Measurements from ENCODE around the gene STK39.
"Not testable (repeated sequence)": the region's sequence is repeated elsewhere in the genome, so short reads cannot be mapped to it uniquely, and the experiment has no call there.

The STK39 gene

DNA sequence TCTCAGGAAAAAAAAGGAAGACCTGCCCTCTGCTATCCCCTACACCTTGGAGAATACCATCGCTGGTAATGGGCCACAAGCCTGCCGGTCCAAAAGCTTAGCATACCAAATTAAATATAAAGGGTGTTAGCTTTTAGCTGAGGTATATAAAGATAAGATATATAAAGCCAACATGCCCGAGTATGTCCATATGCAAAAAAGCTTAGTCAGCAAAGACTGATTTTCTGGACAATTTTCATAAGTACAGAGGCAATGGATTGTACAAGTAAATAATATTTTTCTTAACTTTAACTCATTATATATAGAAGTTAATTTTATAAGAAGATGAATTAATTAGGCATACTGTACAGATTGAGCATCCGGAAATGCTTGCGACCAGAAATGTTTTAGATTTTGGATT is 106.5 kb downstream of the STK39 start:
- no peak overlapping the region for H3K4me3 ChIP-seq (ENCODE audit: low read depth, low read length)

DNA sequence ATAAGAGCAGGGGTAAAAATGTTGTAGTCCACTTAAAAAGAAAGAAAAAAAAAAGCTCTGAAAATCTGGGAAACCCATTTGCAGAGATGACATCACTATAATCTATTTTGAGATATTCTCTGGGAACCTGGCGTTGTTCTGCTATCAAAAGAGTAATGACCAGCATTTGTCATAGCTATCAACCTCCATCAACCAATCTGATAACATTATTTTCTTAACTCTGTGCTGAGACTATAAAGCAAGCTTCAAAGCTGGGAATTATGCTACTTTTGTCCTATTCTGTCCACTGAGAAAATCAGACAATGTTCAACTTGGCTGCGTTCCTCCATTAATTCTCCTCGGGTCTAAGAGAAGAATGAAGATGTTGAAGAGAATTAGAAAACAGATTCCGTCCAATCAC is 107.5 kb downstream of the STK39 start:
- H3K4me3 ChIP-seq (ENCODE audit: low read depth, low read length): no peak overlapping the region

DNA sequence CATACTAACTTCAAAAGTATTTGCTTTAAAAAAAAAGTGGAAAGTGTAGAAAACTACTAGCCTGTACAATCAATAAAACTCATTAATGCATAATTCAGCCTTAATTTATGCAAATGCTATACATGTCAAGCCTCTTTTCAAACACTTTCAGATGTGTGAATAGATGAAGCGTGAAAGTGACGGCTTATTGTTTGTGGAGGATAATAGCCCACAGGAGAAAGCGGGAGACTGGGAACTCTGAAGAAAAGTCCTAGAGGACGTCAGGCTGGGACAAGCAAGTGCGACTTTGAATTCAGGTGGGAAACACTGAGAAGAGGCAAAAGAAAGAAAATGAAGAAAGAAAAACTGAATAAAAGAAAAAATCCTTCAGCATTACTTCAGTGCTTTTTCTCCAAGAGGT is 108.5 kb downstream of the STK39 start:
- no peak overlapping the region for H3K4me3 ChIP-seq (ENCODE audit: low read depth, low read length)

DNA sequence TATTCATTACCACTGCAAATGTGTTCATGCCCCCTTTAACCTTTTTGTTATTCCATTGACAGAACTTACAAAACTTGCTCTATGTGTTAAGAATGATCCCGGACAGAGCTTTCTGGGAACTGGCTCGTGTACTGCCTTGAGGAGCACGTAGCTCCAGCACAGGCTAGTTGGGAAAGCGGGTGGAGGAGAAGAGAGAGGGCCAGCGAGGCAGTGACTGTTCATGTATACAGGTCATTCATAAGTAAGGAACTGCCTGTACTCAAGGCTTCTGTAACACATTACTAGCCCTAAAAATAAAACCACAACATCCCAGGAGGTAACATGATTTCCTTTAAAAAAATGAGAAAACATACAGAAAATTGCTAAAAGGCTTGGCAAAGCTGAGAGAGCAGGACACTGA is 109.0 kb downstream of the STK39 start:
- H3K4me3 ChIP-seq (ENCODE audit: low read depth, low read length): no peak overlapping the region

DNA sequence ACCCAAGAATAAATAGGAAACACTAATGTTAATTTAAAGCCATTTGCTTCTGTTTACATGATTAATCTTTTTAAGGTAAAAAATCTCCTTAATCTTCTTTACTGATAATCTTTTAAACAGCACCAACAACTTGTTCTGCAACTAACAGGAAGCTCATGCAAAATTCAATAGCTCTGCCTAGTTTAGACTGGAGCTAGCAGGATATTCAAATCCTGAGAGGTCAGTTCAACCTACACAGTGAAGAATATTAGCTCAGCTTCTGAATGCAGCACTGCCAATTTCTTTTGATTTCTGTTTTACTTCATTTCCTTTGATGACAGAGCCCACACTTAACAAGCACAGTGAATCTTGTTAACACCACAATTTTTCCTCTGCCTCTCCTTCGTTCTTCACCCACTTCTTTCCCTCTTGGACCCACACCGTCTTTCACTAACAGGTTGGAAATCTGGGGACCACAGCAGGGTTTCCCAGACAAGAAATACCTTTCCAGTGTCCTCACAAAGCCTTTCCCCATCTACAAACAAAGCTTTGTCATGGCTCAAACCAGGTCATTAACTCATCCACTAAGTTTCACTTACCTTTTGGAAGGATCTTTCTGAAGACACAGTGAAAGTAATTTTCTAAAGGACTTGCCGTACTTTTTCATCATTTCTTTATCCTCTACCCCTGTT is 109.8 kb downstream of the STK39 start:
- no peak overlapping the region for H3K4me3 ChIP-seq (ENCODE audit: low read depth, low read length)

DNA sequence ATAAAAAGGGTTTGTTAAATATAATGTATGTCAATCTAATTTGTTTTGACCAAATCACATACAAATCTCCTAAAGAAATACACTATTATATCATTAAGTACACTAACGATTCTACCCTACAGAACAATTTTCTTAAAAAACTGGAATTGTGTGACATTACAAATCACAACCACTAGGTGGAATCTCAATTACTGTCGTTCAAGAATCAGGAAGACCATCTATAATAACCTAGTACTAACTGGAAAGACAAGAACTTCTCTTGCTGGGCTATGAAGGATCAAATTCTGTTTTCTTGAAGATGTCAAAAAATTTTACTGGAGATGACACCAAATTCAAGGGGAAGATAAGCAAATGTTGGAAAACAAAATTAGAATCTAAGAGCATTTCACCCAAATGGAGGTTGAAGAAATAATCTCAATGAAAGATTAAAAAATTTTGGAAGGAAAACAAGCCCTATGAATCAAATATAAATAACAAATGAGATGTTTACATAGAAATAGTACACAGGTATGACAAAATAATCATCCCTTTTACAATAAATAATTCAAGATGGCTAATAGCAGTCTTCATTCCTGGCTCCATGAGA is 110.9 kb downstream of the STK39 start:
- H3K4me3 ChIP-seq (ENCODE audit: low read depth, low read length): no peak overlapping the region

DNA sequence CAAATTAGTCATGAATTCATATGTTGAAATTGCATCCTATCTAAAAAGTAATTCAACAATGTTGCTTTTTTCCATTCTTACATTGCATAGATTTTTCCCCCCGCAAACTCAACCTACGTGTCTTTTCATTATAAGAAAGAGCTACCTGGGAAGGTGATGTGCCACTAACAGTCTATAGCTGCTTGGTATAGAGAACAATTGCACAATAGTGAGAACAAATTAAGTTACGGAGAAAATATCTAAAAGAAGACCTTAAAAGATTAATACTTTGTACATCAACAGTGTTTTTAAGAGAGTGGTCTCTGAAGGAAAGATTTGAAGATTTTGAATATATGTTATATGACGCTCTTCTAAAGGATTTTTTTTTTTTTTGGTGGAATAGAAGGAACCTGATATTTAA is 111.8 kb downstream of the STK39 start:
- no peak overlapping the region for H3K4me3 ChIP-seq (ENCODE audit: low read depth, low read length)

DNA sequence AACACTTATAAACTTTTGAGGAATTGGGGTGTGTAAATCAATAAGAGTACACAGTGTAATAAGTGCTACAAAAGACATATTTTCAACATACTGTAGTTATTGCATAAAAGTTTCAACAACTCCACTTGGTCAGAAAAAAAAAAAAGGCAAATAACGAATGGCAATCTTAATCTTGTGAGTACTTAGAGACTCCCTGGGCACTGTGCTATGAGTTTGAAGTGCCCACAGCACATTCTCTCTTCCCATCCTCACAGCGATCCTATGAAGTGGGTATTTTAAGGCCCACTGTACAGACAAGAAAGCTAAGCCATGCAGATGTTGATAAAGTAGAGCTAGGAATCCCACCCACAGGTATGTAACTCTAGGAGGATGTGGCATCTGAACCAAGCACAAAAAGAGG is 112.3 kb downstream of the STK39 start:
- H3K4me3 ChIP-seq (ENCODE audit: low read depth, low read length): no peak overlapping the region

DNA sequence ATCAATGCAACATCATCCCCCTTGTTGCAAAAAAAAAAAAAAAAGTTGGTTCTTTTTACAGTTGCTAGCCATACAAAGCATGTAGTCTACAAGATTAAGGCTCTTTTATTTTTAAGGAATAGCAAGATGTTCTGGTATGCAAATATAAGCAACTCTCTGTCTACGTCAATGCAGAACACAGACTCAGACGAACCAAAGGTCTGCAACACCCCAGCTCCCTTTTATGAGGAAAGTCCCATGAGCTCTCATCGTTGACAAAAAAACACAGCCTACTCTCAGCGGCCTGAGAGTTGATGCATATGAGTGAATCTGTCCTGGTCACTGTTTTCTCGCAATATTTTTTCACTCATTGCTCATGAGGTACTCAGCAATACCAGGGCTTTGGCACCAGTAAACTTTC is 112.9 kb downstream of the STK39 start:
- no peak overlapping the region for H3K4me3 ChIP-seq (ENCODE audit: low read depth, low read length)

DNA sequence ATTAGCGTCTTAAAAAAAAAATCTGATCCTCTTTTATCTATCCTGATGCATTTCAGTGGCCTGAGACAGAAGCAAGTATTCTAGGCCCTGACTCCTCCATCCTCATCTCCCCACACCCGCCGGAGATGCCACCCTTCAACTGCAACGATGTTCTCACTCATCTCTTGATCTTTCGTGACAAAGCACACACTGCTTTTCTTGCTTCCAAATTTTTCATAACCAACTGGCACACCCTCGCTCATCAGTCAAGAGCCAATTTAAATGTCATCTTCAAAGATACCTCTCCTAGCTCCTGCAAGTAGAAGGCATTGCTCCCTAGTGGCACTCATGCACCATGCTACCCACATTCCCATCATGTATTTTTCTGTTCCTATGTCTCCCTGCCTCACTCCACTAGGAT is 115.0 kb downstream of the STK39 start:
- no peak overlapping the region for H3K4me3 ChIP-seq (ENCODE audit: low read depth, low read length)

DNA sequence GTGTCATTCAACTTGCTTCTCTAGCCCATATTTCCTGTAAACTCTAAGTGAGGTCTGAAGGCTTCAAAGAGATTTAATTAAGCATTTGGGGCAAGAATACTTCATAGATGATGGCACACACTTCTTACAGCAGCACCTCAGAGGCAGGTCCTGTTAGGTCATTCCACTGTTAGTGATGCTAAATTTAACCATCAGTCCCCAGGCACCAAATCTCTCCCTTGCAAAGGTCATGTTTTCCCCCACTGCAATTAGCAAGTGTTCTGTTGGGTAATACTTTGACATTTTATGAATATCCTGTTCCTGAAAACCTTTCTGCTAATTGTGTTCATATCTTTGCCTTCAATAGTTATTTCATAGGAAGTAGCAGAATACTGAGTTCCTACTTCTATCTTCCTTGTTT is 117.0 kb downstream of the STK39 start:
- H3K4me3 ChIP-seq (ENCODE audit: low read depth, low read length): no peak overlapping the region

DNA sequence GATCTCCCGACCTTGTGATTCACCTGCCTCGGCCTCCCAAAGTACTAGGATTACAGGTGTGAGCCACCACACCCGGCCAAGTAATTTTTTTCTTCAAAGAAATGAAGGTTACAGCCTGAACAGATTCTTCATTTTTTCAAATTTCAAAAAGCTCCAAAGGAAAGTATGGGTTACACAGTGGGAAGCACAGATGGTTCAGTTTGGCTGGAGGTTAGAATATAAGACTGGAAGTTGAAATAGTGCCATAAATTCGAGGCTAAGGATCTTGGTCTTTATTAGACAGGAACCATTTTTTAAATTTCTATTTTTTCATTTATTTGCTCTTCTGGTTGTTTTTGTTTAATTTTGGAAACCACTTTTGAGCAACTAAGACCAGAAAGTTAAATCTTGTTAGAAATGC is 120.0 kb downstream of the STK39 start:
- no peak overlapping the region for H3K4me3 ChIP-seq (ENCODE audit: low read depth, low read length)

DNA sequence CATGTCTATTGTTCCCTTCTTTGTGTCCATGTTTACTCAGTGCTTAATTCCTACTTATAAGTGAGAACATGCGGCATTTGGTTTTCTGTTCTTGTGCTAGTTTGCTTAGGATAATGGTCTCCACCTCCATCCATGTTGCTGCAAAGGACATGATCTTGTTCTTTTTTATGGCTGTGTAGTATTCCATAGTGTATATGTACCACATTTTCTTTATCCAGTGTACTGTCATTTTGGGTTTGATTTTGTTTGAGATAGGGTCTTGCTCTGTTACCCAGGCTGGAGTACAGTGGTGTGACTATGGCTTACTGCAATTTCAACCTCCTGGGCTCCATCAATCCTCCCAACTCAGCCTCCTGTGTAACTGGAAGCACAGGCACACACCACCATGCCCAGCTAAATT is 125.2 kb downstream of the STK39 start:
- H3K4me3 ChIP-seq (ENCODE audit: low read depth, low read length): not testable (repeated sequence)

DNA sequence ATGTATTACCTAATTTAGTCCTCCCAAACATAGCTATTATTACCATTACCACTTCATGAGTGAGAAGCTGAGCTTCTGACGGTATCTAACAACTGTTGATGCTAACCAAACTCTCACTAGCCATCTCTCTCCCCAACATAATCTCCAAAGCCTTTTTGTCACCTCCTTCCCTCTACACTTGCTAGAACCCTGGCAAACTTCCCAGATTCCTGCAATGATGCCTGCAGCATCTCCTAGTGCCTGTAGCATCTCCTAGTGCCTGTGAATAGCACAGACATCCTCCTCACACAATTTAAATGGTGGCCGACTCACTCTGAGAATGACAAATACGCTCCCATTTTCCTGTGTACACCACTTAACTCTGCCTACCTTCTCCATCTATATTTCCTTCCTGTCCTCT is 126.7 kb downstream of the STK39 start:
- no peak overlapping the region for H3K4me3 ChIP-seq (ENCODE audit: low read depth, low read length)

DNA sequence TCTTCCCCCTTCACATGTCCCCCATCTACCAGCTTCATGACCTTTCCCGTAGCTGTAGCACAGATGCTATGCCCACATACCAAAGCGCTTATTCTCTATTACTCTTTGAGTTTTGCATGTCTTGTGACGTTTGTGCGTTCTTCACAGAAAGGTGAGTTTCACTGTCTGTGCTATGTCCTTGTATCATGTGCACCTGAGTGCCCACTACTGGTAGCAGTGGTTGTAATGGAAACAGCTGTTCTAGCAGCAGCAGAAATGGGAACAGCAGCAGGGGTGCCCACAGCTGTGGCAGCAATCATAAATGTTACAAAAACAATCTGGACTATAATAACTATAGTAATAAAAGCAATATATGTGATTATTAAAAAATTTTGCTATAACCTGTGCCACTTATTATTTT is 127.1 kb downstream of the STK39 start:
- no peak overlapping the region for H3K4me3 ChIP-seq (ENCODE audit: low read depth, low read length)

DNA sequence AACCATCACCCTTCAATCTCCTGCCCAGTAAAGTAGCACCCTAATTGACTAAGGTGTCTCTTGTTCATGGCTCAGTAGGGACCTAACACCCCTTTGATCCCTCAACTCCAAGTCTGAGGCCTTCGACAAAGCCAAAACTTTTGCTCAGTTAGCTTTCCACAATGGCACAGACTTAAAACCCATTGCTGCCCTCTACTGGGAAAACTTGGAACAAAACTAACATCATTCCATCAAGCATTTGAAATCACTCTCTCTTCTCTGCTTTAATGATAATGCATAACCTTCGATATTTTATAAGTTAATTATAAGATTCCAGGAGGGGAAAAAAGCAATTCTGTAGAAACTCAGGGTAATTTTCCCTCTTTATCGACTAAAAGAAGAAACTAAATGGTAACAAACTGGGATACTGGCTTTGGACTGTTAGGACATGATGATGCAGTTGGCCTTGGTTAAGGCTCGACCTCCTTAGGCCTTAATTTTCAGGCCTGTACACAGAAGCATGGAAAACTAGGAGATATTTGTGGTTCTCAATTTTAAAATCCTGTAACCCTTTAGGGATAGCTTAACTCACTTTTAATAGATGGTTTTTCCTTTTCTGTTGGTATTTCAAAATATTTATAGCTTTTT is 127.8 kb downstream of the STK39 start:
- no peak overlapping the region for H3K4me3 ChIP-seq (ENCODE audit: low read depth, low read length)

DNA sequence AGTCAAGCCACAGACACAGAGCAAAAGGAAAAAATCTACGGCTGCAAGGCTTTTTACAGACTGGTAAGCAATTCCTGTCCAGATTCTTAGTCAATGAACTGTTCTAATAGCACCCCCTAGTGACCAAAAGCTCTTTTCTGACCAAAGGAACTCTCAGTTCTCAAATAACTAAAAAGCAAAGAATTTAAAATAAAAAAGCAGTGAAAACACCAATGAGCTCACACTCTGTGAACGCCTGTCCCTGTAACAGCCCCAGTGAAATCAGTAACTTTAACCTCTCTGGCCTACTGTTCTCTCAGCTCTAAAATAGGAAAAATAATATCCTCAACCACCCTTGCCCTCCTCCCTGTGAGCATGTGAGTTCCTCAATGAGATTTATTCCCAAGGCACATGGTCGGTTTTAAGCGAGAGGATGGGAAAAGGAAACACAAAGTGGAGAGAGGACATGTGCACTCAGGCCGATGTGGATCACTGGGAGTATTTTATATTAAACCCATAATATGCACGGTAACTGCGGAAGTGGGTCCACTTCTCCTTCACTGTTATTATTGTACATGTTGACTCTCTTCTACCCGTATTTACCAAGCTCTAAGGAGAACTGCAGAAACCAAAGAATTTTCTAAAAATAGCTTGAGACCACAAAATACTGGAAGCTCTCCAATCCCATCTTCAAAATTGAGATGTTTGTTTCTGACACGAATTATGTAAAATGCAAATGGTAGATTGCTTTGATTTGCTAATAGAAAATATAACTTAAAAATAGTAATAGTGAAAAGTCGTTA is 128.5 kb downstream of the STK39 start:
- no peak overlapping the region for H3K4me3 ChIP-seq (ENCODE audit: low read depth, low read length)

DNA sequence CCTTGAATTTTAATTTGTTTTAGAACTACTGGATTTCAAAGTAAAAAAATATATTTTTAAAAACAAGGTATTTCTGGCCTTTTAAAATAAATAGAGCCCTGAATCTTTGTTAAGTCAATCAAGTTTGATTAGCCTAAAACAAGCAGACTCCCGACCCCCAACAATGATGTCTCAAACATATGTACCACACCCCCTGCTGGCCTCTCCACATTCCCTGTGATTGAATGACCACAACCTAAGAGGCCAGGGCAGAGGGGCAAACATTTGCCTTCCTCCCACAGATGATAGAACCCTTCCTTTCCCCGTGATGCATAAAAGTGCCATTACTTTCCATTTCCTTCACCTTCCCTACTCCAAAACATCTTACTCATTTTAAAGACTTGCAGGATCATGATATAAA is 130.9 kb downstream of the STK39 start:
- no peak overlapping the region for H3K4me3 ChIP-seq (ENCODE audit: low read depth, low read length)

DNA sequence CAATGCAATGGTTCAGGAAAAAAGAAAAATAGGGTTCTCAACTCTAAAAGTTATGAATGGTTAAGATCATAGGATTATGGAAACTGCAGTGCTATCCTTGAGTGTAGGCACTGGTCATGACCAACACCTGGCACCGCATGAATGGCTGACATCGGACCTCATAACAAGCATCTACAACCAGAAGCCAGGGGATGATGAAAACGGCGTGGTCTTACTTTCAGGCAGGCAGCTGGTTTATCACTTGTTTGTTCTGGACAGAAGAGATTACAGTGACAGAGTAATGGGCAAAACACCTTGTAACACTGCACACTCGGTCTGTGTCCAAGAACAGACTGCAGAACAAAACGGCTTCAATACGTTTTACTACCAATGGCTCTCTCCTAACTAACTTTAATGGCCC is 132.8 kb downstream of the STK39 start:
- no peak overlapping the region for H3K4me3 ChIP-seq (ENCODE audit: low read depth, low read length)

DNA sequence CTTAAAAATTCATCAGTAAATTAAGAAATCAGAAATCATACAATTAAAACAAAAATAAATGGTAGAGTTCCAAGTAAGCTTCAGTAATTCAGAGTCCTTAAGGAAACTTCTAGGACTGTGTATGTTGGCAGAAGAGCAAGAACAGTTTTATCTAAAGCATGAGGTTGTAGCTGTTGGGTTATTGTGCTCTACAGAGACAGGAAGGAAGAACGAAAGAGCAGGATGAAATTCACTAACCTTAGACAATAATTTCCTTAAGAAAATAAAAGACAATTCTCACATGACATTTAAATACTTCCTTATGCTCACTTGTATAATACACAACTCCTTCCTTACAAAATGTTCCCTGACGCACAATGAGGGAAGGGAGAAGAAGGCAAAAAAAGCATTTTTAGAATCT is 133.4 kb downstream of the STK39 start:
- no peak overlapping the region for H3K4me3 ChIP-seq (ENCODE audit: low read depth, low read length)

DNA sequence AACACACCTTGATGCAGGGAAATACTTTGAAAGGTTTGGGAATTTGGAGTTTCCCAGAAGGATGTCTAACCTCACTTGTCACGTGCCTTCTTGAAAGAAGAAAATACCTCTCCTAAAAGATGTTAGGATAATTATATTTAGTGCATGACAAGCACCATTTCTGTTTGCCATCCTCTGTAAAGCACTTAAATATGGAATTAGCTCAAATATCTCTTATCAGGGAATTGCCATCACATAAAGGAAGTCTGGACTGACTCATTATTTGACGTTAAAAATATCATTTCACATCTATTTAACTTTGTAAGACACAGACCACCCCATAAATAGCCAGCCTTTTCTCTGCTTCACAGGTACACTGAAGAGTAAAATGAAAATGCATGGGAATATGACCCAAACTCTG is 140.1 kb downstream of the STK39 start:
- H3K4me3 ChIP-seq (ENCODE audit: low read depth, low read length): no peak overlapping the region

DNA sequence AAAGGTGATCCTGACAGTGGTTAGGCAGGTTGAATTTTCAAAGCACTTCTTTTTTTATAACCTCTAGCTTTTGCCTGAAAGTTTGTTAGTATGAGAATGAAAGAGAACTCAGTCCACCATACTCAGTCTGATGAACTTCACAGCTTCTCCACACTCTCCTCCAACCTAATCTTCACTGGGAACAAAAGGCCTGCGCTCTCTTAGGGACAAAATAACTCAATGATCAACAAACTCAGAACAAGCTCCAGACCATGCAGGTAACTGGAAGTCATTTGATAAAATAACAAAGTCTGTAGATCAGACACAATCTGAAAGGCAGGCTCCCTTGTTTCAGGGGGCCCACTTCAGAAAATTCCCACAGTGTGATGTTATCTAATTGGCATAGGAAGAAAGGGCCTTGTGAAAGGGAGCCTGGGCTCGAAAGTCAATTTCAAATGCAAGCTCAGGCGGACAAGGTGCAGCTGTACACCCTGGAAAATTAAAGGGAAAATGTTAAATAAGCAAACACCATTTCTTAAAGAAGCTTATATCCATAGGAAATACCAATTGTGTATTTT is 142.2 kb downstream of the STK39 start:
- H3K4me3 ChIP-seq (ENCODE audit: low read depth, low read length): no peak overlapping the region

All from iPS-11a (cell line).